GM13976 (cell line): ENCODE results near the gene OS9.
A peak's percentile ranks its signal among the peaks of the same experiment; 100 is the strongest.
"Not testable (repeated sequence)": the region's sequence is repeated elsewhere in the genome, so short reads cannot be mapped to it uniquely, and the experiment has no call there.

Source experiments
- DNase-seq: peaks from one replicate; pipeline ENCODE4 v3.0.0; 2012; ENCODE audit warnings: low spot score
- in situ Hi-C: fragments of 300-500 bp; cut with MboI; formaldehyde crosslinking; loops from one replicate; pipeline ENCODE4 v1.12.0; 2022; ENCODE audit warnings: low sequenced_read_pairs, mixed read lengths, inconsistent platforms; ENCODE audit not compliant: unreplicated experiment
- TF ChIP-seq, protein P1 (sequence below): IDR thresholded peaks from 2 replicates; pipeline ENCODE4 v1.5.1; 2012; ENCODE audit warnings: borderline replicate concordance, mild to moderate bottlenecking; ENCODE audit not compliant: insufficient read depth; ENCODE audit errors: extremely low read depth, missing control alignments, control extremely low read depth

Gene OS9

DNA sequence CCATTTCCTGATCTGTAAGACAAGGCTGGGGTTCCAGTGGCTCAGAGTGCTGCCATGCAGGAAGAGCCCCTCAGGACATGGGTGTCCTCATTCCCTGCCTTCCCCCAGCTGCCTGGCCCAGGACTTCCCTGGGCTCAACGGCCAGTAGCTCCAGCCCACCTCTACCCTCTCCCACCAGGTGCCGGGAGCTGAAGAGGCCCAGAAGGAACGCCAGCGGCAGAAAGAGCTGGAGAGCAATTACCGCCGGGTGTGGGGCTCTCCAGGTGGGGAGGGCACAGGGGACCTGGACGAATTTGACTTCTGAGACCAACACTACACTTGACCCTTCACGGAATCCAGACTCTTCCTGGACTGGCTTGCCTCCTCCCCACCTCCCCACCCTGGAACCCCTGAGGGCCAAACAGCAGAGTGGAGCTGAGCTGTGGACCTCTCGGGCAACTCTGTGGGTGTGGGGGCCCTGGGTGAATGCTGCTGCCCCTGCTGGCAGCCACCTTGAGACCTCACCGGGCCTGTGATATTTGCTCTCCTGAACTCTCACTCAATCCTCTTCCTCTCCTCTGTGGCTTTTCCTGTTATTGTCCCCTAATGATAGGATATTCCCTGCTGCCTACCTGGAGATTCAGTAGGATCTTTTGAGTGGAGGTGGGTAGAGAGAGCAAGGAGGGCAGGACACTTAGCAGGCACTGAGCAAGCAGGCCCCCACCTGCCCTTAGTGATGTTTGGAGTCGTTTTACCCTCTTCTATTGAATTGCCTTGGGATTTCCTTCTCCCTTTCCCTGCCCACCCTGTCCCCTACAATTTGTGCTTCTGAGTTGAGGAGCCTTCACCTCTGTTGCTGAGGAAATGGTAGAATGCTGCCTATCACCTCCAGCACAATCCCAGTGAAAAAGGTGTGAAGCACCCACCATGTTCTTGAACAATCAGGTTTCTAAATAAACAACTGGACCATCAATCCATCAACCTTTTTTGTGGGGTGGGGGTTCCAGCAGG, 27.0 kb downstream of the OS9 start:
- peak; percentile 27 for DNase-seq
- in situ Hi-C loops, result no loop called here
- TF ChIP-seq, protein P1, sequence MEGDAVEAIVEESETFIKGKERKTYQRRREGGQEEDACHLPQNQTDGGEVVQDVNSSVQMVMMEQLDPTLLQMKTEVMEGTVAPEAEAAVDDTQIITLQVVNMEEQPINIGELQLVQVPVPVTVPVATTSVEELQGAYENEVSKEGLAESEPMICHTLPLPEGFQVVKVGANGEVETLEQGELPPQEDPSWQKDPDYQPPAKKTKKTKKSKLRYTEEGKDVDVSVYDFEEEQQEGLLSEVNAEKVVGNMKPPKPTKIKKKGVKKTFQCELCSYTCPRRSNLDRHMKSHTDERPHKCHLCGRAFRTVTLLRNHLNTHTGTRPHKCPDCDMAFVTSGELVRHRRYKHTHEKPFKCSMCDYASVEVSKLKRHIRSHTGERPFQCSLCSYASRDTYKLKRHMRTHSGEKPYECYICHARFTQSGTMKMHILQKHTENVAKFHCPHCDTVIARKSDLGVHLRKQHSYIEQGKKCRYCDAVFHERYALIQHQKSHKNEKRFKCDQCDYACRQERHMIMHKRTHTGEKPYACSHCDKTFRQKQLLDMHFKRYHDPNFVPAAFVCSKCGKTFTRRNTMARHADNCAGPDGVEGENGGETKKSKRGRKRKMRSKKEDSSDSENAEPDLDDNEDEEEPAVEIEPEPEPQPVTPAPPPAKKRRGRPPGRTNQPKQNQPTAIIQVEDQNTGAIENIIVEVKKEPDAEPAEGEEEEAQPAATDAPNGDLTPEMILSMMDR, result no peak

DNA sequence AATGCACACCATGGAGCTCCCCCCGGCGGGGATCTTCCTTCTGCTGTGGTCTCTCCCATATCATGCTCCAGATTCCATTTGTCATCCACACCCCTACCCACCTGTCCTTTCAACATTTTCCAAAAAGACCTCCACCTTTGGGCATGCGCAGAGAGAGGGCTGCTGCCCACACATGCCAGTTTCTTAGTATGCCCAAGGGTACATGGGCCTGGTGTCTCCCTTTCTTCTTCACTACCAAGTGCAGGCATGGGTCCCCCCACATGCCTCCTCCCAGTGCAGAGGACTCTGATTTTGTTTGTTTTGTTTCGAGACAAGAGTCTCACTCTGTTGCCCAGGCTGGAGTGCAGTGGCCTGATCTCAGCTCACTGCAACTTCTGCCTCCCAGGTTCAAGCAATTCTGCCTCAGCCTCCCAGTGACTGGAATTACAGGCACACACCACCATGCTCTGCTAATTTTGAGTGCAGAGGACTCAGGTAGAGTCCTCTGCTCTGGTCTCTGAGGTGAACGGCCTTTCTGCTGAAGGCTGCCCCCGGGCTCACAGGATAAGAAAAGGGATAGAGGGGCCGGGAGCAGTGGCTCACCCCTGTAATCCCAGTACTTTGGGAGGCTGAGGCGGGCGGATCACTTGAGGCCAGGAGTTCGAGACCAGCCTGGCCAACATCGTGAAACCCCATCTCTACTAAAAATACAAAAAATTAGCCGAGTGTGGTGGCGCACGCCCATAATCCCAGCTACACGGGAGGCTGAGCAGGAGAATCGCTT, 28.1 kb downstream of the OS9 start:
- peak; percentile 20 for DNase-seq
- in situ Hi-C loops, result not testable (repeated sequence)

DNA sequence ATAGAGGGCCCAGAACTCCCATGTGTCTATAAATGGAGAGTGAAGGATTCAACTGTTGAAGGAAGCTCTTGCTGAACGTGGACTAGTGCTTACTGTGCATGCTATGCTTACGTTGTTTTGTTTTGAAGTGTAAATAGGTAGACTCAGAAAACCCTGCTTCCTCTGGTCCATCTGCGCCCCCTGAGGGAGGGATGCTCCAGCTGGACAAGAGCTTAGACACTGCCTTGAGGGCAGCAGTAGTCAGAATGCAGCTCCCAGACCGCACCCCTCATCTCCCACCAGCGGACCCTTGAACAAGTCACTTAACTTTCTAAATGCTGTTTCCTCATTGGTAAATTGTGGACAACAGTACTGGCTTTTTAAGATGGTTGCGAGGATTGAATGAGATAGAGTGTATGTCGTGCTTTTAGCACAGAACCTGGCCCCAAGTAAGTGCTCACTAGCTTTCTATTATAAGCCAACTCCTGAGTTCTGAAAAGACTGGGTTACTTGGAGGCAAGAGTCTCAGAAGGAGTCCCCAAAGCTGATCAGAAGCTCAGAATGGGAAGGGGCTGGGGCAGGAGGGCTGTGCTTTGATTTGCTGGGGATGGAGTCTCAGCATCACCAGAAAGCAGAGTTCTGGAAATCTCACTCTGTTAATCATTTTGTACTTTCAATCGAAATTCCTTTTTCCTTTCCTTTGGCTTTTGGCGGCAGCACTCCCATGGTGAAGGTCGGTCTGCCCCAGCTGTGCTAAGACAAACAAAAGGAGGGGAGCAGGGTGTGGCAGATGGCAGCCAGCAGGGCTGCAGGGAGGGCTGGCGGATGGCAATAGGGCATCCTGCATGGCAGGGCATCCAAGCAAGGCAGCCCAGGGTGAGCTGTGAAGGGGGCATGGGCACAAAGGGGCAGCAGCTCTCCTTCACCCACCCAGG, 29.0 kb downstream of the OS9 start:
- in situ Hi-C loops, result no loop called here

DNA sequence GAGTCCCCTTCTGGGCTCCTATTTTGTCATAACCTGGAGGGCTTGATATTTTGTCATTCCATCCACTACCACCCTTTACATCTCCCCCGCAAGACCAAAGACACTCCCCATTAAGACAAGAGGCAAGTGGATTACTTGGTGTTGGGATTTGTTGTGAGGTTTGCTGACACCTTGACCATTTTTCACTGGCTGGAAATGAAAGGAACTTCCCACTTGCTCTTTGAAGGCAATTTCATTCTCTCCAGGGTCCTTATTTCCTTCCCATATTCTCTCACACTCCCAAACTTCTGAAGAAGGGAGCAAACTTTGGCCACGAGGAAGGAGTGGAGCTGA, 29.7 kb downstream of the OS9 start:
- TF ChIP-seq, protein P1, result no peak
- in situ Hi-C loops, result no loop called here
- no peak for DNase-seq

More for the DNA sequence above, 29.0 kb downstream of the OS9 start:
- TF ChIP-seq, protein P1, result no peak
- peak; percentile 21 for DNase-seq

DNA sequence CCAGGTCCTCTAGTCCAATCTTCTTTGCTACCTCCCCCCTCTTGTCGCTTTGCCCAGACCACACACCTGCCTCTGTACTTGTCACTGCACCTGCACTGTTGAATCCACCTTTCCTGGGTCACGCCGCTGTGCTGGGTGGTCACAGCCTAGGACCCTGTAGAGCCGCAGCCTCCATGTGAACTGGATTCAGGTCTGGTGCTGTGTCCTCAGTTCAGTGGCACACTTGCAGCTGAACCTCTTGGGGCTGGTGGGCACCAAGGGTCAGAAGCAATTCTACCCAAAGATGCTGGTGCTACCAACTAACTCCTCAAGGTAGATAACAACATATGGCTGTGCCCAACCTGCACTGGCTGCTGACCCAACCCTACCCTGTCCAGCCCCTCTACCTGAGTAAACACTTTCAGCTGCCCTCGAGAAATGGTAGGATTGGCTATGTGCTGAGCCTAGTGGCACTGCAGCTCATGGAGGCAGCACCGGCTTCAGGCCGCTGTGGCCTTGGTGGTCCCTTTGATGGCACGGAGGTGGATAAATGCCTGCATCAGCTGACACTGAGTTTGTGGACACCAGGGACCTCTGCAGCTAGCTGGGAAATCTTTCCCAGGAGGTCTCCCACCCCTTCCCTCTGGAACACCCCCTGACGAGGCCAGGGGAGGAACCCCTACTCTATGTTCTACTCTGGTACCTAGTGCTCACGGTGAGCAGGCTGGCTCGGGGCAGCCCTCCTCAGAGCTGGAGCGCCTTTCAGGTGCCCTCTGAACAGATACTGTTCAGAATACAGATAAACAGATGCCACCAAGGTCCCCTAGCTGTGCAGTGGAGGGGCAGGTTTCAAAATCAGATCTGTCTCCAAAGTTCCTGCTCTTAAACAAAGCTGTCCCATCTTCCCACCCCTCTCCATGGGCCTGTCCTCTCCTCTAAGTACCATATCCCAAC, 30.3 kb downstream of the OS9 start:
- DNase-seq, result peak; percentile 32
- TF ChIP-seq, protein P1, result no peak
- in situ Hi-C loops, result no loop called here
